Right lobe of liver (tissue), 6 donors: Measurements from ENCODE around the gene DEDD. TPM values are rescaled to one million over a fixed set of nuclear protein-coding genes. Genes with fewer than 3 reads are reported as not detected.

ENCODE experiments used
- ATAC-seq, 4 donors: fragments of 200-7000 bp; cut with Tn5 transposase; one replicate each; pipeline ENCODE4 v1.9.1; 2020; ENCODE audit warnings: mild to moderate bottlenecking in 4 of 4, moderate library complexity in 4 of 4
- DNase-seq, 3 donors: peaks; one replicate each; pipeline ENCODE4 v3.0.0-alpha.2; 2020
- H3K27ac ChIP-seq, 3 donors: fragments of 200-600 bp; one replicate each; pipeline ENCODE4 v1.8.0; 2022
- H3K27me3 ChIP-seq, 2 donors: fragments of 200-600 bp; one replicate each; pipeline ENCODE4 v1.8.0; 2022
- H3K36me3 ChIP-seq, 4 donors: fragments of 200-600 bp; sonication (generic) in 1 of 4; one replicate each; pipeline versions ENCODE4 v1.5.1 to v1.8.0; 2017 to 2022; ENCODE audit warnings: control low read depth in 1 of 4
- H3K4me1 ChIP-seq, 4 donors: fragments of 200-600 bp; sonication (generic) in 1 of 4; one replicate each; pipeline versions ENCODE4 v1.5.1 to v1.8.0; 2017 to 2022; ENCODE audit warnings: control low read depth in 1 of 4
- H3K4me3 ChIP-seq, 3 donors: fragments of 200-600 bp; one replicate each; pipeline ENCODE4 v1.8.0; 2022
- H3K9me3 ChIP-seq, 4 donors: fragments of 200-600 bp; sonication (generic) in 1 of 4; one replicate each; pipeline versions ENCODE4 v1.5.1 to v1.8.0; 2017 to 2022; ENCODE audit warnings: control low read depth in 1 of 4
- POLR2A ChIP-seq: fragments of 450-650 bp; IDR thresholded peaks from one replicate; pipeline ENCODE4 v1.6.1; 2017; ENCODE audit warnings: antibody characterized with exemption, mild to moderate bottlenecking
- WGBS: methylation state at CpG from one replicate; pipeline ENCODE4 v1.1.6; 2018; ENCODE audit warnings: low coverage, low lambda C conversion rate; ENCODE audit not compliant: insufficient coverage; ENCODE audit errors: missing lambda C conversion rate; 5-methylcytosine and 5-hydroxymethylcytosine counted together
- intact Hi-C, 2 donors: fragments of 100-400 bp; cut with DNase I; formaldehyde crosslinking; loops; one replicate each; pipeline versions ENCODE4 v1.11.2 to v1.14.1; 2022
- total RNA-seq, 6 experiments: library from RNA; depleted of rRNA in 2 of 6; stranded (reverse); fragments of >200 nt in 2 of 6; fragmentation: NEBNext Ultra II Directional in 3 of 6; extraction: Animal tissue kit (Norgen Biotek cat#: 25700) in 3 of 6; gene quantifications; one replicate each; pipeline versions ENCODE4 v1.1.0 to v1.2.4, GENCODE V29; 2016 to 2023
- TF ChIP-seq, protein P1 (sequence below), 4 donors: fragments of 200-600 bp in 3 of 4; fragments of 450-650 bp in 1 of 4; IDR thresholded peaks; one replicate each; pipeline versions ENCODE4 v1.5.1 to v1.8.0; 2016 to 2022; ENCODE audit warnings: antibody characterized with exemption in 4 of 4, mild to moderate bottlenecking in 2 of 4
- donor health status: DM: no; HTN: yes; CAD: no.
- donor health status: DM: no; HTN: no; CAD: no.
- donor health status: DM: no; HTN: no; CAD: no.
- donor health status: DM: no; HTN: yes; CAD: no.
- donor health status: DM: no; HTN: yes; CAD: no.

Gene DEDD
- total RNA-seq, 6 experiments from 2014 or later = 13.8 to 22.0 (median 16.6) TPM

- no peak overlapping the region for H3K4me3 ChIP-seq
- DNase-seq (no peak), ATAC-seq (no peak)
- 75% methylated on average over 2 of the region's 3 CpGs for WGBS
- H3K9me3 ChIP-seq = no peaks in the 10 kb centered on the region
- no peaks in the 10 kb centered on the region for H3K27me3 ChIP-seq
- intact Hi-C loops = no loop called here
- H3K27ac ChIP-seq = no peak overlapping the region
- no peaks in the 10 kb centered on the region for H3K36me3 ChIP-seq
- peaks cover 0 to 4% (median under 1%) of the 10 kb centered on the region in 4 donors for H3K4me1 ChIP-seq
- TF ChIP-seq, protein P1, sequence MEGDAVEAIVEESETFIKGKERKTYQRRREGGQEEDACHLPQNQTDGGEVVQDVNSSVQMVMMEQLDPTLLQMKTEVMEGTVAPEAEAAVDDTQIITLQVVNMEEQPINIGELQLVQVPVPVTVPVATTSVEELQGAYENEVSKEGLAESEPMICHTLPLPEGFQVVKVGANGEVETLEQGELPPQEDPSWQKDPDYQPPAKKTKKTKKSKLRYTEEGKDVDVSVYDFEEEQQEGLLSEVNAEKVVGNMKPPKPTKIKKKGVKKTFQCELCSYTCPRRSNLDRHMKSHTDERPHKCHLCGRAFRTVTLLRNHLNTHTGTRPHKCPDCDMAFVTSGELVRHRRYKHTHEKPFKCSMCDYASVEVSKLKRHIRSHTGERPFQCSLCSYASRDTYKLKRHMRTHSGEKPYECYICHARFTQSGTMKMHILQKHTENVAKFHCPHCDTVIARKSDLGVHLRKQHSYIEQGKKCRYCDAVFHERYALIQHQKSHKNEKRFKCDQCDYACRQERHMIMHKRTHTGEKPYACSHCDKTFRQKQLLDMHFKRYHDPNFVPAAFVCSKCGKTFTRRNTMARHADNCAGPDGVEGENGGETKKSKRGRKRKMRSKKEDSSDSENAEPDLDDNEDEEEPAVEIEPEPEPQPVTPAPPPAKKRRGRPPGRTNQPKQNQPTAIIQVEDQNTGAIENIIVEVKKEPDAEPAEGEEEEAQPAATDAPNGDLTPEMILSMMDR (IDR thresholded peaks at IDR 0.05) = no peak
- TF ChIP-seq POLR2A = no peak
Observed at GRCh38 chr1:161092621-161093028, 39.8 kb downstream of the DEDD start.

DNA sequence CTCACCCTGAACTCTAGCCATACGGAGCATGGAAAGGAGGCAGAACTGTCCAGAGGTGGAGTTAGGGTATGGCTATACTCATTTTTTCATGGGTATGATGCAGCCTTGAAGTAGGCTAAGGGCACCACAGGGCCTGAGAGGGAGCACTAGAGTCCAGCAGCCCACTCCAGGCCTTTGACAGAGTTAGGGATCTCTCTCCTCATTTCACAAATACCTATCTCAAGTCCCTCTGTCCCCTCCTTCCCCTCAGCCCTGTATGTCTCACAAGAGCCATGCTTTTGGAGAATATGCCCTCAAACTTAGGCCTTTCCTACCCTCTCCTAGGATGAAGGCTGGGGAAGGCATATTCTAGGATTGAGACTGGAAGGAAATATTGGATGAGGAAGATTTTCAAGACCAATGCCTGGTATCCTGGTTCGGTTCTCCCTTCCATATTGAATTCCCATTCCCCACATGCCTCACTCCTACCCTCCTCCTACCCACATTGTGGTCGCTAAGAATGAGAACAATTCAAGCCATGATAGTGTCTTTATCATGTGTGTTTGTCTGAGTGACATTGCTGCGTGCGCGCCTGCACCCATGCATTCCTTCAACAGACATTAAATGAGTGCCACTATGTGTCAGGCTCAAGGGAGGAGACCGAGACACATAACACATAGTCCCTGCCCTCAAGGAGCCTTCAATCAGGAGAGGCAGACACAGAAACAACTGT, 40.5 kb downstream of the DEDD start:
- Histone ChIP-seq H3K4me3 (no peak overlapping the region), H3K36me3 (no peaks in the 10 kb centered on the region), H3K9me3 (no peaks in the 10 kb centered on the region), H3K27ac (no peak overlapping the region), H3K4me1 (no peaks in the 10 kb centered on the region), H3K27me3 (no peaks in the 10 kb centered on the region)
- intact Hi-C loops = no loop called here
- DNase-seq (no peak), ATAC-seq (no peak)
- WGBS = 97% methylated on average over 4 of the region's 7 CpGs
- TF ChIP-seq POLR2A = no peak
- TF ChIP-seq, protein P1 (IDR thresholded peaks at IDR 0.05) = no peak

- WGBS = 22% methylated on average over 5 of the region's 5 CpGs
- intact Hi-C loops = no loop called here
Observed at GRCh38 chr1:161091093-161091492, 41.4 kb downstream of the DEDD start.

GRCh38 chr1:161090617-161091016, 41.9 kb downstream of the DEDD start:
- TF ChIP-seq, protein P1 (IDR thresholded peaks at IDR 0.05) = no peak
- no peak for TF ChIP-seq POLR2A
- Histone ChIP-seq H3K4me3 (no peak overlapping the region), H3K27me3 (no peaks in the 10 kb centered on the region), H3K27ac (no peak overlapping the region), H3K36me3 (no peaks in the 10 kb centered on the region), H3K9me3 (no peaks in the 10 kb centered on the region), H3K4me1 (no peaks in the 10 kb centered on the region)
- DNase-seq = no peak
- ATAC-seq = no peak
- intact Hi-C loops = no loop called here
- 58% methylated on average over 2 of the region's 3 CpGs for WGBS

More at GRCh38 chr1:161091093-161091492, 41.4 kb downstream of the DEDD start:
- Histone ChIP-seq H3K27ac (no peak overlapping the region), H3K9me3 (no peaks in the 10 kb centered on the region), H3K36me3 (no peaks in the 10 kb centered on the region), H3K4me1 (no peaks in the 10 kb centered on the region), H3K4me3 (no peak overlapping the region), H3K27me3 (no peaks in the 10 kb centered on the region)
- no peak for DNase-seq
- TF ChIP-seq POLR2A = no peak
- TF ChIP-seq, protein P1 (IDR thresholded peaks at IDR 0.05) = no peak
- peak; percentile 76 to 94 (median 81) for ATAC-seq
